Astrocyte (in vitro differentiated cells and primary cell): ENCODE results near the gene TMEM179.

Source experiments
- EZH2 ChIP-seq: IDR thresholded peaks from 2 replicates; pipeline ENCODE4 v1.6.1; 2012; ENCODE audit warnings: mild to moderate bottlenecking, low read length, inconsistent platforms; ENCODE audit not compliant: insufficient read depth
- TF ChIP-seq, protein P1 (sequence below): IDR thresholded peaks from 2 replicates; pipeline ENCODE4 v1.5.1; 2011; ENCODE audit warnings: low read depth, mild to moderate bottlenecking, inconsistent platforms, low read length, moderate library complexity; ENCODE audit not compliant: insufficient read depth

DNA sequence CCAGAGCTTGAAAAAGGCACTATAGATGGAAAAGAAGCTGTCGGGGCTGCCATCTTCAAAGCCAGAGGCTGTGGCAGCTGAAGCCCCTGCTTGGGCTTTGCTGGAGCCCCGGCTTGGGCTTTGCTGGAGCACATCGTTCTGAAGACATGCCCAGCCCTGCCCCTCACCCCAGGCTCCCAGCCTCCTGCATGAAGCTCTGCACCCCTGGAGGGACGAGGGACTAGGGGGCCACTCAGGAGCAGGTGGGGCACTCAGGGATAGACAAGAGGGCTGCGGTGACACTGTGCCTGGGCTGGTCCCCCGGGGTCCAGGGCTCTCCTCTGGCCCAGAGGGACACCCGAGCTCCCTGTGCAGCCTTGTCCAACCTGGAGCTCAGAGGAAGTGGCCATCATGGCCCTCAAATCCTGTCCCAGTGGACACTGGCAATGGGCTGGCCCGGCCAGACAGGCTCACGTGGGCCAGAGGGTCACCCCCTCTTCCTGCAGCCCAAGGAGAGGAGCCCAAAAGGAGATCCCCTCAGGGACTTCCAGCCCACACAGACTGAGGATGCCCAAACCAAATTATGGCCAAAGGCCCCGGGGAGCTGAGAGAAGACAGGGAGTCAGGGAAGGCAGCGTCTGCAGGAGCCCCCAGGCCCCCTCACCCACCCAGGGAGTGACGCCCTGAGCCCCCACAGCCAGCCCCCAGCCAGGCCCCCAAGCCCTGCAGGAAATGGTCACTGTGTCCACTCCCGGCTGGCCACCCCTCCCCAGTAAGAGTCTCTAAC, 48.1 kb downstream of the TMEM179 start:
- TF ChIP-seq, protein P1, sequence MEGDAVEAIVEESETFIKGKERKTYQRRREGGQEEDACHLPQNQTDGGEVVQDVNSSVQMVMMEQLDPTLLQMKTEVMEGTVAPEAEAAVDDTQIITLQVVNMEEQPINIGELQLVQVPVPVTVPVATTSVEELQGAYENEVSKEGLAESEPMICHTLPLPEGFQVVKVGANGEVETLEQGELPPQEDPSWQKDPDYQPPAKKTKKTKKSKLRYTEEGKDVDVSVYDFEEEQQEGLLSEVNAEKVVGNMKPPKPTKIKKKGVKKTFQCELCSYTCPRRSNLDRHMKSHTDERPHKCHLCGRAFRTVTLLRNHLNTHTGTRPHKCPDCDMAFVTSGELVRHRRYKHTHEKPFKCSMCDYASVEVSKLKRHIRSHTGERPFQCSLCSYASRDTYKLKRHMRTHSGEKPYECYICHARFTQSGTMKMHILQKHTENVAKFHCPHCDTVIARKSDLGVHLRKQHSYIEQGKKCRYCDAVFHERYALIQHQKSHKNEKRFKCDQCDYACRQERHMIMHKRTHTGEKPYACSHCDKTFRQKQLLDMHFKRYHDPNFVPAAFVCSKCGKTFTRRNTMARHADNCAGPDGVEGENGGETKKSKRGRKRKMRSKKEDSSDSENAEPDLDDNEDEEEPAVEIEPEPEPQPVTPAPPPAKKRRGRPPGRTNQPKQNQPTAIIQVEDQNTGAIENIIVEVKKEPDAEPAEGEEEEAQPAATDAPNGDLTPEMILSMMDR = no peak
- no peak for TF ChIP-seq EZH2
